Kidney epithelial cell (primary cell): ENCODE measurements around the gene SIGMAR1. TPM values are rescaled to one million over a fixed set of nuclear protein-coding genes. Genes with fewer than 3 reads are reported as not detected.

Source experiments
- DNase-seq: peaks from one replicate; pipeline ENCODE4 v3.0.0-alpha.2; 2010; ENCODE audit warnings: low read depth
- H3K27me3 ChIP-seq: 2 replicates; pipeline ENCODE4 v1.6.0; 2011; ENCODE audit warnings: low read length; ENCODE audit not compliant: control insufficient read depth, insufficient read depth
- H3K36me3 ChIP-seq: 2 replicates; pipeline ENCODE4 v1.5.1; 2011; ENCODE audit warnings: low read length; ENCODE audit not compliant: control insufficient read depth, insufficient read depth
- H3K4me3 ChIP-seq: 2 replicates; pipeline ENCODE4 v1.5.1; 2011; ENCODE audit warnings: low read depth, mild to moderate bottlenecking, control low read depth, low read length
- total RNA-seq: library from RNA; depleted of rRNA; stranded (reverse); fragments of >200 nt; gene quantifications from 2 replicates; pipeline ENCODE4 v1.2.3, GENCODE V29; 2015
- TF ChIP-seq, protein P1 (sequence below): IDR thresholded peaks from 2 replicates; pipeline ENCODE4 v1.5.1; 2011; ENCODE audit warnings: mild to moderate bottlenecking, moderate library complexity, low read length, control low read depth, inconsistent platforms; ENCODE audit not compliant: insufficient read depth, poor library complexity, severe bottlenecking

Gene SIGMAR1
- total RNA-seq, 1 donor from 2014 or later = 121 TPM

DNA sequence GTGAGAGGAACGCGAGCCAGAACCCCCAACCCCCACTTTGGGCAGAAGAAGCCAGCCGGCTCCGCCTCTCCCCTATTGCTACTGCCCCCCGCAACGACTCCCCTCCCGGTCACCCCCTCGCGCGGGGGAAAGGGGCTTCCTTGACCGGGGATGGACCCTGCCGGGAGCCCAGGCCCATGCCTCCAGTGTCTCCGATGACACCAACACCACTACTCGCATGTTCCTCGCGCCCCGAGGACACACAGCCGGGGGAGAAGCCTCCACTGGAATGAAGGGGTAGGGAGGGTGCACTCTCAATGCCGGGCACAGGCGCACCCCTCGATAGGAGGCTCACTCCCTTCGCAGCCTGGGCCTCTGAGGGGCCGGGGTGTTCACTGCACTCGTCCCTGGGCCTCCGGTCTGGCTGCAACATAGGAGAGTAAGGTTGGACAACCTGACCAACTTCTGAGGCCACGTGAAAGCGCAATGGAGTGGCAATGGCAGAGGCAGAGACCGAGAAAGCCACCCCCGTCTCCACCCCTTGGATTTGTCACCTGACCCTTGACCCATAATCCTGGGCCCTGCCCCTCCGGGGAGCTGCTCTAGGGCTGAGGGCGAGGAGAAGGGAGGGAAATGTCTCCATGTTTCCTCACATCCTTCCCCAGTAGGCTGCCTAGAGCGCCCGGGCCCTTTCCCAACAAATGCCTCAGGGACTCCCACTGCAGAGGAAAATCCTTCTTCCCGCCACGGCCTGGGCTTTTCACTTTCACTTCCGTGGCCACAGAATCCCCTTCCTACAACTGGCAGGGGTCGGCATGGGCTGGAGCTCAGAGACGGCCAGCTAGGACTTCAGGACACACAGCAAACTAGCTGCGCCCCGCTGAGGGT, 47.0 kb downstream of the SIGMAR1 start:
- TF ChIP-seq, protein P1, sequence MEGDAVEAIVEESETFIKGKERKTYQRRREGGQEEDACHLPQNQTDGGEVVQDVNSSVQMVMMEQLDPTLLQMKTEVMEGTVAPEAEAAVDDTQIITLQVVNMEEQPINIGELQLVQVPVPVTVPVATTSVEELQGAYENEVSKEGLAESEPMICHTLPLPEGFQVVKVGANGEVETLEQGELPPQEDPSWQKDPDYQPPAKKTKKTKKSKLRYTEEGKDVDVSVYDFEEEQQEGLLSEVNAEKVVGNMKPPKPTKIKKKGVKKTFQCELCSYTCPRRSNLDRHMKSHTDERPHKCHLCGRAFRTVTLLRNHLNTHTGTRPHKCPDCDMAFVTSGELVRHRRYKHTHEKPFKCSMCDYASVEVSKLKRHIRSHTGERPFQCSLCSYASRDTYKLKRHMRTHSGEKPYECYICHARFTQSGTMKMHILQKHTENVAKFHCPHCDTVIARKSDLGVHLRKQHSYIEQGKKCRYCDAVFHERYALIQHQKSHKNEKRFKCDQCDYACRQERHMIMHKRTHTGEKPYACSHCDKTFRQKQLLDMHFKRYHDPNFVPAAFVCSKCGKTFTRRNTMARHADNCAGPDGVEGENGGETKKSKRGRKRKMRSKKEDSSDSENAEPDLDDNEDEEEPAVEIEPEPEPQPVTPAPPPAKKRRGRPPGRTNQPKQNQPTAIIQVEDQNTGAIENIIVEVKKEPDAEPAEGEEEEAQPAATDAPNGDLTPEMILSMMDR = no peak
- no peak for DNase-seq
- H3K4me3 ChIP-seq = no peak overlapping the region
- H3K27me3 ChIP-seq = peaks cover 83% of the 10 kb centered on the region
- no peaks in the 10 kb centered on the region for H3K36me3 ChIP-seq

DNA sequence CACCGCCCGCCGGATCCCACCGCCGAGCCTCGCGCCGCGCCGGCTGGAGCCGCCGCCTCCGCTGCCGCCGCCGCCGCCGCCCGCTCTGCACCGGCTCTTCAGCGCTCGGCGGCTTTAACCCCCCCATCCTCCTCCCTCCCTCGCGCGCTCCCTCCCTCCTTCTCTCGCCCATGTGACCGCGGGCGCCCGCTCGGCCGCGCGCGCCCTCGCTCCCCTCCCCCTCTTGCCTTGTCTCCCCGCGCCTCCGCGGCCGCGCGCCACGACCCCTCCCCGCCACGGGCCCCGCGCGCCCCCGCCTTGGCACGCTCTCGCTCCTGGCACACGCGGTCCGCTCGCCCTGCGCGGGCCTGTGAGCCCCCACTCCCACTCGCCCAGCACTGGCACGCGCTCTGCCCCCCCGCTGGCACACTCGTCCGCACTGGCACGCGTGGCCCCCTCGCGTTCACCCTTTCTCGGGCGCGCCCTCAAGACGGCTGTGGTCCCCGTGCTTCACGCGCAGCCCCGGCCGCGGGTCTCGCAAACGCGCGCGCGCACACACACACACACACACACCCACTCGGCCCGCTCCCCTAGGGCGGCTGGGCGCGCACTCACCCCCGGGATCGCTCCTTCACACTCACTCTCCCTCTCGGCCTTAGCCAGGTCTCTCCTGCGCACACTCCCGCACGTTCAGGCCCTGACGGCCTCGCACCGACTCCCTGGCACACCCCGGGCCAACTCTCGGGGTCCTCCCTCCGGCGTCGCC, 47.8 kb downstream of the SIGMAR1 start, which contains the start of gene CNTFR:
CNTFR (minus strand) TSS at position 89 of the 745 bp plus-strand sequence. CDS start 20,743 bp downstream, outside the sequence.
- Histone ChIP-seq H3K4me3 (no peak within 1 kb of the TSS), H3K27me3 (peaks cover 91% of the 10 kb centered on the region), H3K36me3 (no peaks in the 10 kb centered on the region)
- DNase-seq = no peak
- TF ChIP-seq, protein P1 = no peak

DNA sequence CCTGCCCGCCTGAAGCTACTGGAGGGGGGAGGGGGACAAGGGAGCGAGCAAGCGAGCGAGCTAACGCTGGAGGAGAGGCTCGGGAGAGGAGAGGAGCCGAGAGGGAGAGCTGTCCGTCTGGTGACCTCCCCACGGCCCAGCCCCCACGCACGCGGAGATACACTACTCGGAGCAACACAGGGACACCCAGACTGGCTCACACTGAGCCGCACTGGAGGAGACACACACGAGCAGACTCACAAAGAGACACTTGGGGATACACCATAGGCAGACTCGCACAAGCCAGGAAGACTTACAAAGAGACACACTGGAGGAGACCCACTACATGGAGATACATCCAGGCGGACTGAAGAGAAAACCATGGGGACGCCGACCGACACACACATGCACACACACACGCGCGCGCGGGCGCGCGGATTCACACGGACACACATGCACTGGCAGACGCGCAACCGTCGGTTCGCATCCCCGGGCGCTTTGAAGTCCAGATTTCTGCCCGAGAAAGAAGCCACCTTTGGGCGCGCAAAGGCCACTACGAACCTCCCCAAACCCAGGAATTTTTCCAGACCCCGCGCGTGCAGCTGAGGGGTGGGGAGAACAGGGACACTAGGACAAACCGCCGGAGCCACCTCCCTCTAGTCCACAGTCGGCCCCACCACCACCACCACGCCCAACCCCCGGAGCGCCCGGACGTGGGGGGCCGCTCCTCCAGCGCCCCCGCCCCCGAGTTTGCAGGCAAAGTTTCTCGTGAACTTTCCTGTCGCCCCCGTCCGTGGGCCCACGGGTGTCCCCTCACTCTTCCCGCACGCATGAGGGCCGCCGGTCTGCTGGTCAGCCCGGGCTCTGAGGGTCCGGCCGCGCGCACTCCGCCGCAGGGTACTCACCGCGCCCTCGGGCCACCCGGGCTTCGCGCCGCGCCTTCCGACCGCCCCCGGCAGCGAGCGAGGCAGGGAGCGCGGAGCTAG, 48.6 kb downstream of the SIGMAR1 start:
- Histone ChIP-seq H3K27me3 (peaks cover 90% of the 10 kb centered on the region), H3K36me3 (no peaks in the 10 kb centered on the region), H3K4me3 (no peak overlapping the region)
- no peak for DNase-seq
- TF ChIP-seq, protein P1 = no peak

DNA sequence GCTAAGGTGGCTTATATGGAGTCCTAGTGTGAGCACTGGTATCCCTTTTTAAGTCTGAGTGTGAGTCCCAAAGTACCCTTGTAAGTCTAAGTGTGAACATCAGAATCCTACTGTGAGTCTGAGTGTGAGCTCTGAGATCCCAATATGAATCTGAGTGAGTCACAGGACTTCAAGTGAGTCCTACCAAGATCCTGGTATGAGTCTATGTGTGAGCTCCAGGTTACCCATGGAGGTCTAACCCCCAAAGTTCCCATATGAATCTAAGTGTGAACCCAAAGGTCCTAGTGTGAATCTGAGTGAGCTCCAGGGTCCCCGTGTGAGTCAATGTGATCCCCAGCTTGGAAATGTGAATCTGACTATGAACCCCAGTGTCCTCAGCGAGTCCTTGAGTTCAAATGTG, 50.3 kb downstream of the SIGMAR1 start:
- no peak for DNase-seq
- H3K4me3 ChIP-seq = no peak overlapping the region
- H3K27me3 ChIP-seq = peaks cover 84% of the 10 kb centered on the region
- H3K36me3 ChIP-seq = no peaks in the 10 kb centered on the region
- TF ChIP-seq, protein P1 = no peak

DNA sequence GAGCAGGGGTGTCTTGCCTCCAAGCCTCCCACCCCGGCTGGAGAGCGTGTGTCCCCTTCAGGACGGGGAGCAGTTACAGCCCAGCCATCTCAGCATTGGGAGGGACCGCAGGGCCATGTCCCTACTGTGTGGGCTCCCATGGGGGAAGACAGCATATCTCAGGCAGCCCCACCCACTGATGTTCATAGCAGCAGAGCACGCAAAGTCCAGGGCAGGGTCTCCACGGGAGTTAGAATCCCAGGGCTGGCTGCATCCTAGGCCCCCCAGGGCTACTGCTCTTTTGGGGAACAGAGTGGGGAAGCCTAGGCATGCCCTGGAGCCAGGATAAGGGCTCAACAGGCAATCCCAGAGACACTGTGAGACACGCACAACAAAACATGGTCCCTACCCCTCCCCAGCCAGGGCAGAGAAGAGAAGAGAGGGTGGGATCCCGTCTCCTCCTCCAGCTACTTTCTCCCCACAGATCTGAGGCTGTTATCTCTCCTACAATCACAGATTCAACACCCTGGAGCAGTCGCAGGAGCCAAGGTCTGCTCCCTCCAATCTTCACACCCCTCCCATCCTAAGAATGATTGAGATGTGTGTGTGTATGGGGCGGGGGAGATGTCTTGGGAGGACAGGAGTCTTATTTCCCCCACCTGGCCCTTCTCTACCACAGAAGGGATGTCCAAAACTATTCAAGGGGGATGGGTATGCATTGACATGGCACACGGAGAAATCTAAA, 51.5 kb downstream of the SIGMAR1 start:
- no peak overlapping the region for H3K4me3 ChIP-seq
- TF ChIP-seq, protein P1 = no peak
- H3K27me3 ChIP-seq = peaks cover 77% of the 10 kb centered on the region
- DNase-seq = no peak
- no peaks in the 10 kb centered on the region for H3K36me3 ChIP-seq
